NOMO-1 treated with DMSO at 0.1 percent for 48 hours (cell line): ENCODE results near the gene KCTD12.

ENCODE experiments used
- DNase-seq: peaks from one replicate; lab custom pipeline; 2025; ENCODE audit not compliant: unreplicated experiment; lab: John Stamatoyannopoulos, UW

The KCTD12 gene

DNA sequence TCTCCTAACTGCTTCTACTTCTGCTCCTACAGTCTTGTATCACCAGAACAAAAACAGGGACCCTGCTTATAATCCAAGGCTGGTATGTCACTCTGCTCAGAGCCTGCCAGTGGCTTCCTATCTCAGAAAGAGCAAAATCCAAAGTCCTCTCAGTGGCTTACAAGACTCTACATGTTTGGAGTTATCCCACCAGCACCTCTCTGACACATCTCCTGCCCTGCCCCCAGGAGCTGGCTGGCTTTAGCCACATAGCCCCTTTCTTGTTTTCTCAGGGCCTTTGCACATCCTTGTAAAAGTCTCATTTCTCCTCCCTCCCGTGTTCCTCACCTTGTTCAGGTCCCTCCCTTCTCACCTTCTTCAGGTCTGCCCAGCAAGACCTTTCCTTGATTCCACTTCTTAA is 2.2 kb upstream of the KCTD12 start:
- DNase-seq = no peak

DNA sequence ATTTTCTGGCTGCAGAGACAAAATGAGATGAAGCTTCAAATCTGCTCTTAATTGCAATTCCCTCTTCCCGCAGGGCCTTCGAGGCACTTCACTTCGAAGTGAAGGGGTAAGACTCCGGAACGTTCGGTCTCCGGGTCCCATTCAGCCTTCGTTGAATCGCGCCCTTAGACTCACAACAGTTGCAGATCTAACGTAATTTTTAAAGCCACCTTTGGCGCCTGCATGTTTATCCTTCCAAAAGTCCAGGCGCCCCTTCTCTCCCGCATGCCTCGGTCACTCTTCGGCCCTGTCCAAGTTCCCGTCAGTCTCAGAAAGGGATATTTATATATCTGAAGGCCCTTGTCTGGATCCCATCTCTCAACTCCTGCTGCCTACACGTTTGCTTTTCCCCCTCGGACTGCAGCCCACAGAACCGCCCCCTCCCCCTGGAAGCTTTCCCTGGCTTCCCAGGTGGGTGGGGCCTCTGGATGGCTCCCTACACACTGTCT is 915 bp upstream of the KCTD12 start:
- DNase-seq = no peak

DNA sequence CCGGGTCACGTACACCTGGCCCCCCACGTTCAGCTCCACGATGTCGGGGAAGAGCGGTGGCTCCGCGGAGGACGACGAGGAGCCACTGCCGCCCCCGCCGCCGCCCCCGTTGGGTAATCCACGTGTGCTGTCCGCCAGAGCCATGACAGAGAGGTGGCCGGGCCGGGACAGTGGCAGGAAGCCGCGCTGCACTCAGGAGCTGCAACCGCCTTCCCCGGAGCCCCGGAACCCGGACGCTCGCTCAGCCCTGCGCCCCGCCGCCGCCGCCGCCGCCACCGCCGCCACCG is 257 bp downstream of the KCTD12 start:
- DNase-seq = no peak

DNA sequence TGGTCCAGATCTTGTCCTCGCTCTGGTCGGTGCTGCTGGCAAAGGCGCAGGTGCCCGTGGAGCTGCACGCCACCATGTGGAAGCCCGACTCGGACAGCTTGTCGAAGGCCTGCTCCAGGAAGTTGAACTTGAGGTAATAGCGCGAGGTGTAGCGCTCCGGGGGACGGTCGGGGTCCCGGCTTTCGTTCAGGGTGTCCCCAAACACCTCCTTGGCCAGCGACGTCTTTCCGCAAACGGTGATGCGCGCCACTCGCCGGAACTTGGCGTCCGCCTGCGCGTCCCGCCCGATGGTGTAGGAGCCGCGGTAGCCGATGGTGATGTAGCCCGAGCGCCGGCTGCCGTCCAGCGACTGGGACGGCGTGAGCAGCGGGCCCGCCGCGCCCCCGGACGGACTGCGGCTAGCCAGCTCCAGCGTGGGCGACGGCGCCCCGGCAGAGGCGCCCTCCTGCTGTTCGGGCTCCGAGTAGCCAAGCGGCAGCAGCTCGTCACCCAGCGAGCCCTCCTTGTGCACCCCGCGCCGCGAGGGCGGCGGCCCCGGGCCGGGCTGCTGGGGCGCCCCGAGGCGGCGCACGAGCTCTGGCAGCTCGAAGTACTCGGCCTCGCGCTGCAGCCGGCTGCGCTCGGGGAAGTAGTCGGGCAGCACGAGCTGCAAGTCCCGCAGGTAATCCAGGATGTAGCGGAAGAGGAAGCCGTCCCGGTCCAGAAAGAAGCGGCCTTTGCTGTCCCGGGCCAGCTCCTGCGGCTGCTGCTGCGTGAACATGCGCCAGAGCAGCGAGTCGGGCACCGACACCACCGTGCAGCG is 801 bp downstream of the KCTD12 start:
- peak; percentile 71 for DNase-seq

DNA sequence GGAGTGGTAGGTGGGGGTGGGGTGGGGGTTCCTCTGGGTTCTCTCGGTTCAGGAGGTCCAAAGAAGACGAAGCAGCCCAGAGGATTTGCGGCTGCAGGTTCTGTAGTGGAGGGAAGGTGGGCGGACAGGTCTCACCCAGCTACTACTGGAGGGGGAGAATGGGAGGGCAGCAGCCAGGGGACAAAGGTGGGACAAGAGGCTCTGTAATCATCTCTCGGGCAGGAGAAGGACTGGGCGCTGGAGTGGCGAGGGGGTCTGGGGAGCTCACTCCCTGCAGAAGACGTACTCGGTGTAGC is 1.4 kb downstream of the KCTD12 start:
- no peak for DNase-seq

DNA sequence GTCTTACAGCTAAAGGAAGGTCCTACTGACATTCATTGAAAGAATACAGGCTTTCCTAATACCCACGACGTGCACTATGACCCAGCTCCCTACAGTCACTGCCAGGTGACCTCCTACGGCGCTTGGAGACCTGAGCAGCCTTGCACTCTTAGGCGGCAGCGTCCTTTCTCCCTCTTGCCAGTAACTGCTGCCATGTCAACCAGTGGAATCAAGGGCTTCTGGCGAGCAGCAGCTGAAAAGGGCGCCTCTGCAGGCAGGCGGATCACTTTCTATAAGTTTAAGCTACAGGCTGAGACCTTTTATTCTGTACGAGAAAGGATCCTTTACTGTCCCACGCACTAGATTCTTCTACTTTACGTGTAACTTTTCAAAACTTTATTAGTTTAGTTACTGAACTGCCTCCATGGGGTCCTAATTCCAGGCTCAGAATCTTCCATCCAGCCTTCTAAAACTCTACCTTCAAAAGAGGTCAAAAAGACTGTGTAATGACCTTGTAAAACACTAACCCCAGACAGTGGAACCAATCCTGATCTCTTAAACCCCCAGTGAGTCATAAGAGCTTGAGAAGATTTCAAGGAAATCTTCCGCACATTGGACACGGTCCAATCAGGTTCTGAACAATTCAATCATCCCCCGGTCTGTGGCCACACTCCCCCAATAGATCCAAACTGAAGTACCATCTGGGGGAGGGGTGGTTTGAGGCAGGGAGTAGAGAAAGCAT is 1.9 kb downstream of the KCTD12 start:
- DNase-seq = peak; percentile 22

DNA sequence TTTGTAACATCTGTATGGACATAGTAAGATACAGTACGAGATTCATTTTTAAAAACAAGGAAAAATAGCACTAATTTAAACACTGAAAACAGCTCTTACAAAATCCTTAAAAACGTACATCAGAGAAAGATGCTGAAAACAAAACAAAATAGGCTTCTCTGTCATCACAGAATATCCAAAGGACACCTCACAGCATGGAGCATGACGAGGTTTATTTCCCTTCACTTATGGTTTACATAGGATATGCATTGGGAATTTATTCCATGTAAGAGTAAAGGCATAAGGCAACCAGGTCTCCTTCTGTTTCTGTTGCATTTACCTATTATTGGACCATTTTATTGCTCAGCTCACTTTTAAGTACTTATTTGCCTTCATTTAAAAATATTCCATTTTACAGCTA is 3.0 kb downstream of the KCTD12 start:
- no peak for DNase-seq

DNA sequence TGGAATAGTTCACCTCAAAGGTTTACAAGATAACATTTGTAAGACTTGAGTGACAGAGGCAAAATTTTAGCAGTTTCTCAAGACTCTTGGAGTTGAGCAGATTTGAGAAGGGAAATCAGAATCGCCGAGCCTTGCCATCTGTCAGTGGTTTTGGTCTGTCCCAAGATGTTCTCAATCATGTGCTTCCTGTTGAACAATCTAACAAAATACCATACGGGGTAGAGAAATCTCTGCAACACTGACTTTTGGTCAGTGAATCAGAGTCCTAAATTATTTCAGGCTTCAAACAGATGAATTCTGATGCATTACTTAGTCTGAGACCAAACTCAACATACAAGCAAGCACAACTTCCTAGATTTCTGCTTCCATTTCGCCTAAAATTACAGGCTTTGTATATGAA is 3.8 kb downstream of the KCTD12 start:
- DNase-seq = peak; percentile 92

DNA sequence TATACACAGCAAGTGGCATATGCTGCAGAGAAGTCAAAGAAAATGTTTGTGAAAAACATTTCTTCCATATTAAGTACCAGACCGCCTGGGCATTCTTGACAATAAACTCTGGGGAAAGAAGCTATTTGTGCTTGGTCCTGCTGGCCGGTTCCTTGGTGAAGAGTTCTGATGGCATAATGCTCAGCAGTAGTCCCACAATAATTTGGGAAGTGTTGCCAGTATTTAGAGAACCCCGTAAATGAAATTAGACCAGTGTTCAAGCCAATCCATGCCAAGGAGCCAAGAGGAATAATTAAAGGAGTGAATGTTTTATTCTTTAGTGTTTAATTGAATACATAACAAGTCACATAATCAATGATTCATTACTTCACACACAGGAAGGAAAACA is 6.3 kb downstream of the KCTD12 start:
- DNase-seq = no peak

DNA sequence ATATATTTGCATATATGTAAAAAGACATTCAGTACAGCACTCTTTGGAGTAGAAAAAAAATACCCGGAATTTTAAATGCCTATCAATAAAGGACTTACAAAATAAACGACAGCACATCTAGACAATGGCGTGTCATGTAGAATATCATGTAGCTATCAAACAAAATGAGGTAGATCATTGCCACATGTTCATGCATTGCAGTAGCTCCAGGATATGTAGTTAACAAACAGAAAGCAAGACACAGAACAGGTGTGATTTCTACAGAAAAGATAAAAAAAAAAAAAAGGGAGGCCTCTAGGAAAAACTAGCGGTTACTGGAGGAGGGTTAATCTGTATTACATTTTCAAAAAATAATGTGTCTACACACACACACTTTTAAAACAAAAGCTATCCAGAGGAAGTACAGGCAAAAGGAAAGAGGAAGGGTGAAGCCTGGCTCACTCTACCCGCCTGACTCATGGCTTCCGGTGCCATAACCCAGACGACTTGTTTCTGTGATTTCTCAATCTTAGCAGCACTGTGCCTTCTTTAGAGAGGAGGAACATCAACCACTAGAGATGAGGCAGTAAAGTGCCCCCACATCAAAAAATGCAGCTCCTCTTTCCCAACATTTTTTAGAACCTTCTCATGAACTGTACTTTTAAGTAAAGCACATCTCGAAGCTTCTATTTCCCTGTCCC is 6.9 kb downstream of the KCTD12 start:
- DNase-seq = peak; percentile 97

DNA sequence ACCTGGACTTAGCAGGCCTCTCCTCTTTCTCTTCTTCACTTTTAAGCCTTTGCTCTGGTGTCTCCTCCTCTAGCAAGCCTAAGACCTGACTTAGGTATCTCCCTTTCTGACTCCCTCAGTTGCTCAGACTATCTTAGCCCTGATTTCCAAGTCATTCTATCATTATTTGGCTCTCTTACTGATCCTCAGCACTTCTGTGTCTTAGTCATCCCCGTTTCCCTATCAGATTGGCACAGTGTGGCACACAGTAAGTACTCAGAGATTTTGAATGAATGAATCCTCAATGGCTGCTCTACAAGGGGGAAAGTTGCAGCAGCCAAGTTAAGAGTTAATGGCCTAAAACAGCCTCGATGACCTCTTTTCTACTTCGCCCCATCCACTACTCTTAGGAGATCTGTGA is 8.2 kb downstream of the KCTD12 start:
- DNase-seq = no peak

DNA sequence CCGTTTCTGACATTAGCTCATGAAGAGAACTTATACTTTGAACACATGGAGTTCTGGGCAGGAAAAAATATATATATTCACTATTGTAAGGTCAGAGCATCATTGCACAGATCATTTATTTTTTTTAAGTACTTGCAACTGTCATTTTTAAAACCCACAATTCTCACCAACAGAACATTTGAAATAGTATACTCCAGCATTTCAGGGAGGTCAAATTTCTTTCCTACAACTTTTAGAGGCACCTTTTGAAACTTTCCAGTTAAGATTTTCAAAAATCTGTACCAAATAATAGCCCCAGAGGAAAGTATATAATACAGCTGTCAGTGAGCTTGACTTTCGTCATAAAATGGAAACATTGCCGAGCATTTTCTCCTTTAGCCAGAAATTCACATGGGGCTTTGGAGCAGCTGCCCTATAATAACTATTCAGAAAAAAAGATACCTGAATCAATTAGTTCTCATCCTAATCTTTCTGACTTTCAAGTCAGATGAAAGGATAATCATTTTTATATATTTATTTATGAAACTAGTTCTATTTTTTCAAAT is 10.9 kb downstream of the KCTD12 start:
- DNase-seq = no peak

DNA sequence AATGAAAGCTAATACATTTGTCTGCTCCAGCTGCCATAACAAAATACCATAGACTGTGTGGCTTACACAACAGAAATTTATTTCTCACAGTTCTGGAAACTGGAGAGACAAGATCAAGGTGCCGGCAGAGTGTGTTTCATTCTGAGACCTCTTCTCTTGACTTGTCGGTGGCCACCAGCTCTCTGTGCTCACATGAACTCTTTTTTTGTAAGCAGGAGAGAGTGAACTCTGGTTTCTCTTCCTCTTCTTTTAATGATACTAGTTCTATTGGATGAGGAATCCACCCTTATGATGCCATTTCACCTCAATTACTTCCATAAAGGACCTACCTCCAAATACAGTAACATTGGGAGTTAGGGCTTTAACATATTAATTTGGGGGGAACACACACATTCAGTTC is 11.7 kb downstream of the KCTD12 start:
- DNase-seq = peak; percentile 91

DNA sequence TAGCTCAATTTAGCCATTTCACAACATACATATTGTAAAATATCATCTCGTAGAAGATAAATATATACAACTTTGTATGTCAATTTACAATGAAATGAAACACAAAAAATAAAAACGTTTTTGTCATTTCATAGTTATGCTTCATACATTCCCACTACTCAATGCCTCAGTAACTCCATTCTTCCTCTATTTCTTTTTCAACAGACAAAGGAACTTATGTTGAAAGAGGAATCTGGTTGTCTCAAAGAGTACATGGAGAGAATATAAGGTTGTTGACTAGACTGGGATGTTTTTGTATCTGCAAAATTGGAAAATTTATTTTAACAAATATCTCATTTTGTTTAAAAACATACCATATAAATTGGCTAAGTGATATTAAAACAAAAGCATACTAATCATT is 12.8 kb downstream of the KCTD12 start:
- no peak for DNase-seq

DNA sequence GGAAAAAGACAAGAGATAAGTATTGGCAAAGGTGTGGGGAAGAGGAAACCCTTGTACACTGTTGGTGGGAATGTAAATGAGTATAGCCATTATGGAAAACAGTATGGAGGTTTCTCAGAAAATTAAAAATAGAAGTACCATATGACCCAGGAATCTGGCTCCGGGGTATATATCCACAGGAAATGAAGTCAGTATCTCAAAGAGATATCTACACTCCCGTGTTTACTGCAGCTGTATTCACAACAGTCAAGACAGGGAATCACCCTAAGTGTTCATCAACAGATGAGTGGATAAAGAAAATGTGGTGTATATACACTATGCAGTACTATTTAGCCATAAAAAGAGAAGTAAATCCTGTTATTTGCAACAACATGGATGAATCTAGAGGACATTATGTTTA is 13.5 kb downstream of the KCTD12 start:
- DNase-seq = no peak

DNA sequence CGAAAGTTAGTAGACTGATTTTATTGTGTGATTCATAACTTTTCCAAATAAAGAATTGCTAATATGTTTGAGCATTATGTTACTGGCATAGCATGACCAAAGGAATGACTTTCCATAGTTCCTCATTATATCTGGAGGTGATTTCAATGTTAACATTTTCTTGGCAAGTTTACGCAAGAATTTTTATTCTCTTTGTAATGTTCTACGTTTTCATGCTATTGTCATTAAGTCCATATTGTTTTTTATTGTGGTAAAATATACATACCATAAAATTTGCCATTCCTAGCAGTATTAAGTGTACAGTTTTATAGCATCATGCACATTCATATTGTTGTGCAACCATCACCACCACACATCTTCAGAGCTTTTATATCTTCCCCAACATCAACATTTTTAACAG is 14.8 kb downstream of the KCTD12 start:
- no peak for DNase-seq

DNA sequence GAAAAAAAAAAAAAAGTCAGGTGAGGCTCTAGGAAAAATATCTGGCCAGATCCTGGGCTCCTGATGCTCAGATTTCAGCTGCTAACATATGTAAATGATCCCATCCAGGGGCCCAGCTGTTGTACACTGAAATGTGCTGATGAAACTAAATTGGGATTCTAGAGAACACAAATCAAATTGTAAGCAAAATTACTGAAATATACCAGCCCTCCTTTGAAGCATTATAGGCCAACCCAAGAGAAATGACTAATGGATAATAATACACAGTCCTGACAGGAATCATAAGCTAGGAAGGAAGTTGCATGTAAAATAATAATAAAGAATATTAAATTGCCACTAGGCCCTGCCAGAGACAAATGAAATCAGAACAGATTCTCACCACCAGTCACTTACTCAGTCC is 17.8 kb downstream of the KCTD12 start:
- no peak for DNase-seq

DNA sequence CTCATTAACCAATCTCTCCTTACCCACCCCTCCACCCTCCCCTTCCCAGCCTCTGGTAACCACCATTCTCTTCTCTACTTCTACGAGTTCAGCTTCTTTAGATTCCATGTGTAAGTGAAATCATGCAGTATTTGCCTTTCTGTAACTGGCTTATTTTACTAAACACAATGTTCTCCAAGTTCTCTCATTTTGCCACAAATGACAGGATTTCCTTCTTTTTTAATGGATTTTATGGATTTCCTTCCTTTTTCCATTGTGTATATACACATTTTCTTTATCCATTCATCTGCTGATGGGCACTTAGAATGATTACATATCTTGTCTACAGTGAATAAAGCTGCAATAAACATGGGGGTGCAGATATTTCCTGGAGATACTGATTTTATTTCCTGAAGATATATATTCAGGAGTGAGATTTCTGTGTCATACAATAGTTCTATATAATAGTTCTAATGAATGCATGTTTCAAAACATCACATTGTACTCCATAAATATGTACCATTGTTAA is 20.2 kb downstream of the KCTD12 start:
- no peak for DNase-seq

DNA sequence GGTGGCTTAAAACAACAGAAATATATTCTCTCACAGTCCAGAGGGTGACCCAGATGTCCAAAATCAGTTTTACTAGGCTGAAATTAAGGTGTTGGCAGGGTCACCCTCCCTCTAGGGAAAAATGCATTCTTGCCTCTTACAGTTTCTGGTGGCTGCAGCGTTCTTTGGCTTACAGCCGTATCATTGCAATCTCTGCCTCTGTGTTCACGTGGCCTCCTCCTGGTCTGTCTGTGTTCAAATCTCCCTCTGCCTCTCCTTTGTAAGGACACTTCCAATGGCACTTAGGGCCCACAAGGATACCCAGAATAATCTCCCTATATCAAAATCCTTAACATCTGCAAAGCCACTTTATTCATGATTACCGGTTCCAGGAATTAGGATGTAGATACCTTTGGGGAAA is 21.1 kb downstream of the KCTD12 start:
- no peak for DNase-seq

DNA sequence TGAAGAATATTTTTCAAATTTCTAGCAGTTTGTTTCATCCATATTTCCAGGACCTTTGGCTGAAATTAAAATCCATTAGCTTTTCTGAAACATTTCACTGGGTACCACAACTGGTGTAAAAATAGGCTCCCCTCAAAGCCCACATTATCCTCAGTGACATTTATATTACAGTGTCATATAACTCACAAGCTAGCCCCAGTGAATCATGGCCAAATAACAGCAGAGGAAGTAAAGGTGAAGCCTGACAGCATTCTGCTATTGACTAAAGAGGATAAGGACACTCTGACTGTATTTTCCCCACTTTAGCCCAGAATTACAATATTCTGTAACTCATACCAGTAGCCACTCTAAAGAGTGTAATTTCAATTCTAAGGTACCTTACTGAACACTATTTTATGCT is 21.9 kb downstream of the KCTD12 start:
- DNase-seq = no peak

DNA sequence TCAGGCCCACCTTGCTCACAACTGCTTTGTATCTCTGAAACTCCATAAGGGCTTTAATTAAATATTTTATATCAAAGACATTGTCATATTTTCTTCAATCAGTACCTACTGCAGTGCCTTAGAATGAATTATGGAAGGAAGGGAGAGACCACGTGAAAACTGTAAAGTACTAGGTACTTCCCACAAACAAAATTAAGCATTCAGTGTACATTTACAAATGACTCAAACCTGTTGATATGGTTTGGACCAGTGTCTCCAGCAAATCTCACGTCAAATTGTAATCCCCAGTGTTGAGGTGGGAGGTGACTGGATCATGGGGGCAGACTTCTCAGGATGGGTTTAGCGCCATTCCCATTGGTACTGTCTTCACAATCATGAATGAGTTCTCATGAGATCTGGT is 23.2 kb downstream of the KCTD12 start:
- no peak for DNase-seq

DNA sequence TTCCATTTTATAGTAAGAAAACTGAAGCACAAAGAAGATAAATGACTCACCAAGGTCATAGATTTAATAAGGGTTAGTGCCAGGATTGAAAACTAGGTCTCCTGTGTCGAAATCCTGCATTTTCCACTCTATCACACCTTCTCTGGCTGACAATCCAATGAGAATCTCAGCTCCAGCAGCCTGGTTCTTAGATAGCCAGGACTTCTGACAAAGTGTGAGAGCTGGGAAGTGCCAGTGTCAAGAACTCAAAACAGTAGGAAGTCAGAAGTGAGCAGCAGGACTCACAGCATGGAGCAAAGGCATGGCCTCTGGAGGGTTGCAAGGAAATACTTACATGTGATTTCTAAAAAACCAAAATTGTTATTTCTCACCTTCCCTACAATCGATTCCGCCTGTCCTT is 24.3 kb downstream of the KCTD12 start:
- no peak for DNase-seq
